ENCODE data around the gene ZFR.
"Not testable (repeated sequence)": the region's sequence is repeated elsewhere in the genome, so short reads cannot be mapped to it uniquely, and the experiment has no call there.

The ZFR gene

DNA sequence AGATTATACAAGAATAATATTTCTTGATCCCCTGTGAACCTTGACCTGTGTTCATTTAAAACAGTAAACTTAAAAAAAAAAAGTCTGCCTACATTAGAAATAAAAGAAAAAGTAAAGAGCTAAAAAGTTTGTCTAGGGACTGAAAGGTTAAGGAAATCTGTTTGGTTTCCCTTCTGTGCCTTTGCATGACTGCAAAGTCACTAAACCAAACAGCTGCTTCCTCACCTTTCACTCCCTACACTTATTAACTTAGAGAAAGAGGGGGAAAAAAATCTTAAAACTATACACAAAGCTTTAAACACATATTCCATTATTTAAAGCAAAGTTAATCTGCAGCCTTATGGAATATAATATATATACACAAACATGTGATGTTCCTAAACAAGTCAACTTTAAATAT lies 65.1 kb downstream of the ZFR start:
- no peak for TF ChIP-seq ZFX (IDR thresholded peaks at IDR 0.05; ENCODE audit: borderline replicate concordance)
- no peak for TF ChIP-seq CTCF (IDR thresholded peaks at IDR 0.05)
- no peak overlapping the region for H3K27ac ChIP-seq

DNA sequence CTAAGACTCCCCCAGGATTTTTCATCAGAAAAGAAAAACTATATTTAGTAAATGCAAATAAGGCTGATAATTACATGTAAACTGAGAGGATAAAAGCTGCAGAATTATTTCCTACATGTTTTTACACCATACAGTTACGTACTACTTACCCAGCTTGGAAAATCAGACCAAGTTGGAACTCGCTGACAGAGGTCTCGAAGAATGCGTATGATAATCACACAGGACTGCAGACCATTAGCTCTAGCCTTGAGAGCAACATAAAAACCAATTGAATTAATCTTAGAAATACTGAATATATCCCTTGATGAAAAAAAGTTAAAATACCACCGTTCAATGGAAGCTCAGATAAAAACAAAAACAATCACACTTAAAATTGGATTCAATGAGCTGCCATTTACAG lies 65.6 kb downstream of the ZFR start:
- no peak overlapping the region for H3K27ac ChIP-seq
- TF ChIP-seq CTCF (IDR thresholded peaks at IDR 0.05) (no peak), ZFX (IDR thresholded peaks at IDR 0.05; ENCODE audit: borderline replicate concordance) (no peak)

DNA sequence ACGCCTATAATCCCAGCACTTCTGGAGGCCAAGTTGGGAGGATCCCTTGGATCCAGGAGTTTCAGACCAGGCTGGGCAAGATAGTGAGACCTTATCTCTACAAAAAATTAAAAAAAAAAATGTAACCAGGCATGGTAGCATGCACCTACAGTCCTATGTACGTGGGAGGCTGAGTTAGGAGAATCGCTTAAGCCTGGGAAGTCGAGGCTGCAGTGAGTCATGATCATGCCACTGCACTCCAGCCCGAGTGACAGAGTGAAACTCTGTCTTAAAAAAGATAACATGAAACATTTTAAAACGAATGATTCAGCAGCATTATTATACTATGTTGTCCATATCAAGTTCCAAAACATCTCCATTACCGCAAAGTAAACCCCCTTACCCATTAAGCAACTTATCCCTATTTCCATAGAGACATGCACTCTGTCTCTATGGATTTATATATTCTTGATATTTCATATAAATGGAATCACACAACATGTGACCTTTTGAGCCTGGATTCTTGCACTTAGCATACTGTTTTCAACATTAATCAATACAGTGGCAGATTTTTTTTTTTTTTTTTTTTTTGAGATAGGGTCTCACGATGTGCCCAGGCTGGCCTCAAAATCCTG lies 74.9 kb downstream of the ZFR start:
- TF ChIP-seq ZFX (IDR thresholded peaks at IDR 0.05; ENCODE audit: borderline replicate concordance) (no peak), CTCF (IDR thresholded peaks at IDR 0.05) (no peak)
- H3K27ac ChIP-seq = no peak overlapping the region

DNA sequence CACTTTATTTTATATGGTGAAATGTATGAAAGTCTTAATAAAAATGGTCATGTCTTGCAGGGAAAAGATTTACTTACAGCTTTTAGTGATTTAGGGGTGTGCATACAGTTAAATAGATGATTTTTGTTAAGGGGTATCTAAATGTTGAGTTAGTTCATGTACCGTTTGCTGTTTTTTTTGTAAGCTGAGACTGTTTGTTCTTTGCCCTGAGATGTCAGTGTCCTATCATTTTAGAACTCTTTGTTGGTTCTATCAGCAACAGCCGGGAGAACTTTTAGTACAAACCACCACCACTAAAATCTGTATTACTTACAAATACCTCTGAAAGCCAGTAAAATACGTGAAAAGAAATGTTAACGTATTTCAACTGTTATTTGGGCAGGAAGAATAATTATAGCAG lies 75.5 kb downstream of the ZFR start:
- TF ChIP-seq ZFX (IDR thresholded peaks at IDR 0.05; ENCODE audit: borderline replicate concordance) = no peak
- H3K27ac ChIP-seq = no peak overlapping the region

- H3K27ac ChIP-seq = not testable (repeated sequence)
Measured at GRCh38 chr5:32367271-32367670, 77.3 kb downstream of the ZFR start.

GRCh38 chr5:32365623-32366022 lies 78.9 kb downstream of the ZFR start:
- TF ChIP-seq ZFX (IDR thresholded peaks at IDR 0.05; ENCODE audit: borderline replicate concordance) (no peak), CTCF (IDR thresholded peaks at IDR 0.05) (no peak)
- H3K27ac ChIP-seq = no peak overlapping the region

DNA sequence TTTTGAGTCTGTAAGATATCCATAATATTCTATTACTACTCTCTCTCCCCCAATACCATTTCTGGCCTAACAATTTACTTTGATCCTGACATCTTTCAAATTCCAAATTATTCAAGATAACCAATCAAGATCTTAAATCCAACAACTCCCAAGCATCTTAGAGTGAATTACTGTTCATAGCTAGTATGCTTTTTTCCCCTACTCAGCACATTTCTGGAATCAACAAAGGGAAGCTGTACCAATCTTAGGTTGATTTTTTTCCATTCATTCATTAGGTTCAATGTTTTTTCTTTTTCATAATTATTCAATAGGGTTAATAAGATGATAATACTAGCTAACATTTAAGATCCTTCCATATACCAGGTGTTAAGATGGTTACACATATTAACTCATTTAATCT lies 81.5 kb downstream of the ZFR start:
- no peak for TF ChIP-seq CTCF (IDR thresholded peaks at IDR 0.05)
- TF ChIP-seq ZFX (IDR thresholded peaks at IDR 0.05; ENCODE audit: borderline replicate concordance) = no peak
- H3K27ac ChIP-seq = no peak overlapping the region

GRCh38 chr5:32362527-32362926 lies 82.0 kb downstream of the ZFR start:
- TF ChIP-seq ZFX (IDR thresholded peaks at IDR 0.05; ENCODE audit: borderline replicate concordance) (no peak), CTCF (IDR thresholded peaks at IDR 0.05) (no peak)
- no peak overlapping the region for H3K27ac ChIP-seq

Measured in 22Rv1 (cell line).